Measurements from ENCODE around the gene METTL18.

- TF ChIP-seq CTCF (IDR thresholded peaks at IDR 0.05) (no peak), POLR2A (IDR thresholded peaks at IDR 0.05) (no peak)
Observed at GRCh38 chr1:169785267-169785666, 9.4 kb downstream of the METTL18 start.

All from right lobe of liver (tissue), 4 donors.